Smooth muscle cell (in vitro differentiated cells): Measurements from ENCODE around the gene ERC2. TPM values are rescaled to one million over a fixed set of nuclear protein-coding genes. Genes with fewer than 3 reads are reported as not detected.

Experiments
- DNase-seq: peaks from one replicate; lab custom pipeline; 2025; ENCODE audit not compliant: unreplicated experiment; lab: John Stamatoyannopoulos, UW
- H2AFZ ChIP-seq: fragments of 200-600 bp; sonication (generic); 2 replicates; pipeline ENCODE4 v1.6.0; 2016; ENCODE audit warnings: antibody characterized with exemption, low read depth, mild to moderate bottlenecking
- H3F3A ChIP-seq: fragments of 200-600 bp; sonication (generic); 2 replicates; pipeline ENCODE4 v1.6.0; 2017; ENCODE audit warnings: antibody characterized with exemption, low read depth
- H3K27ac ChIP-seq: fragments of 200-600 bp; sonication (generic); 2 replicates; pipeline ENCODE4 v1.5.1; 2016; ENCODE audit warnings: low read depth, mild to moderate bottlenecking
- H3K27me3 ChIP-seq: fragments of 200-600 bp; sonication (generic); 2 replicates; pipeline ENCODE4 v1.6.1; 2016; ENCODE audit warnings: low read depth, mild to moderate bottlenecking
- H3K36me3 ChIP-seq: fragments of 200-600 bp; sonication (generic); 2 replicates; pipeline ENCODE4 v1.5.1; 2016; ENCODE audit warnings: low read depth
- H3K4me1 ChIP-seq: fragments of 200-600 bp; sonication (generic); 2 replicates; pipeline ENCODE4 v1.5.1; 2016; ENCODE audit warnings: low read depth
- H3K4me2 ChIP-seq: fragments of 200-600 bp; sonication (generic); 2 replicates; pipeline ENCODE4 v1.6.0; 2016; ENCODE audit warnings: mild to moderate bottlenecking
- H3K4me3 ChIP-seq: fragments of 200-600 bp; sonication (generic); 2 replicates; pipeline ENCODE4 v1.5.1; 2016; ENCODE audit warnings: mild to moderate bottlenecking
- H3K79me2 ChIP-seq: fragments of 200-600 bp; sonication (generic); 2 replicates; pipeline ENCODE4 v1.6.0; 2016; ENCODE audit warnings: low read depth, mild to moderate bottlenecking
- H3K9ac ChIP-seq: fragments of 200-600 bp; sonication (generic); 2 replicates; pipeline ENCODE4 v1.6.0; 2016; ENCODE audit warnings: low read depth
- H3K9me3 ChIP-seq: fragments of 200-600 bp; sonication (generic); replicated peaks from 2 replicates; pipeline ENCODE4 v1.5.1; 2016; ENCODE audit warnings: low read depth
- H4K20me1 ChIP-seq: fragments of 200-600 bp; sonication (generic); 2 replicates; pipeline ENCODE4 v1.6.0; 2016; ENCODE audit warnings: low read depth
- WGBS: methylation state at CpG from one replicate; pipeline ENCODE4 v1.1.7; 2016; ENCODE audit warnings: low lambda C conversion rate; 5-methylcytosine and 5-hydroxymethylcytosine counted together
- polyA plus RNA-seq: library from polyadenylated mRNA; unstranded; fragments of >200 nt; fragmentation: Nextera tagmentation; extraction: Ambion mirVana; gene quantifications from 2 replicates; pipeline ENCODE4 v1.2.1, GENCODE V29; 2016
- total RNA-seq: library from RNA; depleted of rRNA; stranded (reverse); fragments of >200 nt; gene quantifications from 2 replicates; pipeline ENCODE4 v1.2.3, GENCODE V29; 2014
- TF ChIP-seq, protein P1 (sequence below): fragments of 200-600 bp; sonication (generic); IDR thresholded peaks from 2 replicates; pipeline ENCODE4 v1.5.1; 2017; ENCODE audit warnings: borderline replicate concordance, mild to moderate bottlenecking, antibody characterized with exemption; ENCODE audit not compliant: insufficient read depth, poor library complexity, severe bottlenecking

ERC2 gene
- total and polyA plus RNA-seq, 2 experiments from 2014 or later, result 1.1 TPM; not detected in 1

DNA sequence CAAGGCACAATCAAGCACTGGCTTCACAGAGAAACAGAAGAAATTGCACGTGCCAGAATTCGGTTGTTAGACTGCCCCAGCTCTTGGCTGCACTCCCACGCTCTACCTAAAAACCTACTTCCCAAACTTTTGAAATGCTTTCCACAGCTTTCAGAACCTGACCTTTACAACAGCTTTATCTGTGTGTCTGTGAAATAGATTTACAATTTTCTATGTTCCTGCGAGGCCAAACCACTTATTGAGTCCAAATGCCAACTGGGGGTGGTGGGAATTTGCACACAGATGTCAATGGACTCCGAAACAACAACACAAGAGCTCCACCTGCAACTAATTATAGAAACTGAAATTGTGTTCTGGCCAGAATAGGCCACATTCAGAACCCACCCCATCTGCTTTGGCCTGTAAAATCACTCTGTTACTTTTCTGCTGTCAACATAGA, 44.6 kb downstream of the ERC2 start:
- H3K36me3 ChIP-seq, result no peaks in the 10 kb centered on the region
- WGBS, result 85% methylated on average over 5 of the region's 5 CpGs
- DNase-seq, result no peak

DNA sequence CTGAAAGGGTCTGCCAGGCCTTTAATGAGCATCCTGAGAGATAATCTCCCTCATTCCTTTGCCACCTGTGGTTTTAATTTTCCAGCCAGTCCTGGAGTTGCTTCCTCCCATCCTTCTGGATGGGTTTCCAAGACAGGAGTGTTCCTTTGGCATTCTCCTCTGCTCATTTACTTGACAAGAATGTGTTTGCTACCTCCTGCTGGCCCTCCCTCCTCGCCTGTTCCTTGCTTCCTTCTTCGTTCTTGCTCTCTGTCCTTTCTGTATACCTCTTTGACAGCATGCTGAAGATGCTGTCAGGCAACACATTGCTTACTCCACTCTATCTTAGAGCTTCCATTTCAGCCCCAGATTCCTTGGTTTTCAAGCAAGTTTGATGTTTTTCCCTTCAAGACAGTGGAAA, 46.0 kb downstream of the ERC2 start:
- WGBS, result 86% methylated on average over 2 of the region's 2 CpGs
- Histone ChIP-seq H3K27ac (no peak overlapping the region), H3K4me3 (no peak overlapping the region), H3K4me1 (no peaks in the 10 kb centered on the region), H3K9ac (no peak overlapping the region), H2AFZ (no peak overlapping the region), H3K4me2 (no peak overlapping the region), H3K36me3 (no peaks in the 10 kb centered on the region), H3K9me3 (no peaks in the 10 kb centered on the region), H3K79me2 (no peaks in the 10 kb centered on the region), H3F3A (no peaks in the 10 kb centered on the region), H4K20me1 (no peaks in the 10 kb centered on the region), H3K27me3 (no peaks in the 10 kb centered on the region)
- TF ChIP-seq, protein P1, sequence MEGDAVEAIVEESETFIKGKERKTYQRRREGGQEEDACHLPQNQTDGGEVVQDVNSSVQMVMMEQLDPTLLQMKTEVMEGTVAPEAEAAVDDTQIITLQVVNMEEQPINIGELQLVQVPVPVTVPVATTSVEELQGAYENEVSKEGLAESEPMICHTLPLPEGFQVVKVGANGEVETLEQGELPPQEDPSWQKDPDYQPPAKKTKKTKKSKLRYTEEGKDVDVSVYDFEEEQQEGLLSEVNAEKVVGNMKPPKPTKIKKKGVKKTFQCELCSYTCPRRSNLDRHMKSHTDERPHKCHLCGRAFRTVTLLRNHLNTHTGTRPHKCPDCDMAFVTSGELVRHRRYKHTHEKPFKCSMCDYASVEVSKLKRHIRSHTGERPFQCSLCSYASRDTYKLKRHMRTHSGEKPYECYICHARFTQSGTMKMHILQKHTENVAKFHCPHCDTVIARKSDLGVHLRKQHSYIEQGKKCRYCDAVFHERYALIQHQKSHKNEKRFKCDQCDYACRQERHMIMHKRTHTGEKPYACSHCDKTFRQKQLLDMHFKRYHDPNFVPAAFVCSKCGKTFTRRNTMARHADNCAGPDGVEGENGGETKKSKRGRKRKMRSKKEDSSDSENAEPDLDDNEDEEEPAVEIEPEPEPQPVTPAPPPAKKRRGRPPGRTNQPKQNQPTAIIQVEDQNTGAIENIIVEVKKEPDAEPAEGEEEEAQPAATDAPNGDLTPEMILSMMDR, result no peak
- no peak for DNase-seq

More for the DNA sequence above, 44.6 kb downstream of the ERC2 start:
- Histone ChIP-seq H3K79me2 (no peaks in the 10 kb centered on the region), H3K4me1 (no peaks in the 10 kb centered on the region), H3K9ac (no peak overlapping the region), H3K4me3 (no peak overlapping the region), H2AFZ (no peak overlapping the region), H3K4me2 (no peak overlapping the region), H3K9me3 (no peaks in the 10 kb centered on the region), H4K20me1 (no peaks in the 10 kb centered on the region), H3K27ac (no peak overlapping the region), H3K27me3 (no peaks in the 10 kb centered on the region), H3F3A (no peaks in the 10 kb centered on the region)
- TF ChIP-seq, protein P1, result no peak

DNA sequence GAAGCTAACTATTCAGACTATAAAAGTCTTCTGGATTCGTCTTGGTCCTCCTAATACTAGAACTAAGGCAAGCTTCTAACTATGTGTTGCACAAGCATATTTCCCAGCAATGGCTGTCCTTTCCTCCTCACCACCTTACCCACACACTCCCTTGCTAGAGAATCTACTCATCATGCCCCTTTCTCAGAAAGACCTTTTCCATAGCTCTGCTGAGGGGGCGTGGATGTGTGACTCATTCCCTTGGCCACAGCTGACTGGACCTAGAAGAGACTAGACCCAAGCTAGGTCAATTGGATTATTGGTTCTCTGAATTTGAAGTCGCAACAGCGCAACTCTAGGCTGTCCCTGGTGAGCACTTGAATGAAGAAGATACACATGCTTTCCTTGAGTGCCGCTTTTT, 47.1 kb downstream of the ERC2 start:
- Histone ChIP-seq H4K20me1 (no peaks in the 10 kb centered on the region), H2AFZ (no peak overlapping the region), H3K9ac (no peak overlapping the region), H3K4me3 (no peak overlapping the region), H3K79me2 (no peaks in the 10 kb centered on the region), H3K27me3 (no peaks in the 10 kb centered on the region), H3K36me3 (no peaks in the 10 kb centered on the region), H3K4me2 (no peak overlapping the region), H3F3A (no peaks in the 10 kb centered on the region), H3K27ac (no peak overlapping the region), H3K9me3 (no peaks in the 10 kb centered on the region), H3K4me1 (no peaks in the 10 kb centered on the region)
- 89% methylated on average over 5 of the region's 5 CpGs for WGBS
- DNase-seq, result no peak
- TF ChIP-seq, protein P1, result no peak

DNA sequence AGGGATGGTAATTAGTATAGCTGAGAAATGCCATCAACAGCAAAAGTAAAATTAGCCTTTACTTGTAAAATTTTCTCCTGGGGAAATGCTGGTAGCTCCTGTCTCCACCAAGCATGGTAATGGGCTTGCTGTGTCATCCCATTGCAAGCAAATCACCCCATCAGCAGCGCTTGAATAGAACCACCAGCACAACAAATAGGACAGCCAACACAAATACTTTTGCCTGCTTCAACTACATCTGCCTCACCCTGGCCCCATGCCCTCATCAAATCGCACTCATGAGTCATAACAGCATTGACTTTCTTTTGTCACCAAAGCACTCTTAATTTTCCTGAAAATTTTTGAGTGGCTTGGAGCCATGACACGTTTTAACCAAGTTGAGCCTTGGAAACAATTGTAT, 52.6 kb downstream of the ERC2 start:
- no peak overlapping the region for H3K27ac ChIP-seq
- H3K36me3 ChIP-seq, result no peaks in the 10 kb centered on the region
- H3K4me1 ChIP-seq, result no peaks in the 10 kb centered on the region
- no peak overlapping the region for H2AFZ ChIP-seq
- no peak overlapping the region for H3K4me2 ChIP-seq
- no peaks in the 10 kb centered on the region for H3K27me3 ChIP-seq
- H3K79me2 ChIP-seq, result no peaks in the 10 kb centered on the region
- no peaks in the 10 kb centered on the region for H4K20me1 ChIP-seq
- H3K4me3 ChIP-seq, result no peak overlapping the region
- H3F3A ChIP-seq, result no peaks in the 10 kb centered on the region
- H3K9ac ChIP-seq, result no peak overlapping the region
- no peak for DNase-seq
- TF ChIP-seq, protein P1, result no peak
- WGBS, result 86% methylated on average over 3 of the region's 3 CpGs
- H3K9me3 ChIP-seq, result no peaks in the 10 kb centered on the region
